HG03378 (cell line): ENCODE data around the gene CROT.

ENCODE experiments used
- ATAC-seq: cut with Tn5 transposase; IDR thresholded peaks from one replicate; pipeline ENCODE4 v1.9.1; 2021; ENCODE audit warnings: mild to moderate bottlenecking, moderate library complexity; ENCODE audit not compliant: unreplicated experiment

The CROT gene

DNA sequence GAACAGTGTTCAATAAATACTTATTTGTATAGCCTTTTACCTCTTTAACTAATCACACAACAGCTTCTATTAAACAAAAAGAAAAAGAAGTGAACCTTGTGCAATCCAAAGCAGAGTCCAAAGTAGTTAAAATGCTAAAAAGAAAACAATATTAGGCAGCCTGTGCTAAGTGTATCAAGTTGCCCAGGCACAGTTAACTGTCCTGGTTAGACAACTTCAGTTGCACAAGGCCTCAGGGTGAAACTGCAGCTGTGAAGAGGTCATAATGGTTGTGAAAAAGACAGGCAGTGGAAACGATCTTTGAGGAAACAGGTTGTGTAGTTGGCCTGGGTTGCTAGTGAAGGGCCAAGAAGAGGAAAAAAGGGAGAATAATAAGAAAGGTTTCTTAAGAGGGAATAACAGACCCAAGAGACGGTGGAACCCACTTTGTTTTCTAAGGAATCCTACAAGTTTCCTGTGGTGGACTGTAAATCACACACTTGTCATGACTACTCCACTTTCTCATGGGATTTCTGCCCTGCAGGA is 6.0 kb upstream of the CROT start:
- ATAC-seq: no peak

DNA sequence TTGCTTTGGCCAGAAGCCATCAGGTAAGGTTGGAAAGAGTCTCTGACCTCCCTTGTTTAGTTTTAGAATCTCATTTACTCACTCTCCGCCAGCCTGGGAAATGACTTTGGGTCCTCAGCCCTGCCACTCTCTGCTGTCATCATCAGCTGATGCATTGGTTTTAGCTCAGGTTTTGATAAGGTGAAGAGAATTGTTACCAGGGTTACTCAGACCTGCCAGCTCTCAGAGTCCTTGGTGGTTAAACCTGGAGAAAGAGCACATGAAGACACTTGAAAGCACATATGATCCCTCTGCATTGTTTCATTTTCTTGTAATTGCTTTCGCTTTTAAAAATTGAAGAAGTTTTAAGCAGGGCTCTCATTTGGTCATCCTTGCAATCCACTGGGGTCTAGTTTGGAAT is 4.0 kb upstream of the CROT start:
- no peak for ATAC-seq

DNA sequence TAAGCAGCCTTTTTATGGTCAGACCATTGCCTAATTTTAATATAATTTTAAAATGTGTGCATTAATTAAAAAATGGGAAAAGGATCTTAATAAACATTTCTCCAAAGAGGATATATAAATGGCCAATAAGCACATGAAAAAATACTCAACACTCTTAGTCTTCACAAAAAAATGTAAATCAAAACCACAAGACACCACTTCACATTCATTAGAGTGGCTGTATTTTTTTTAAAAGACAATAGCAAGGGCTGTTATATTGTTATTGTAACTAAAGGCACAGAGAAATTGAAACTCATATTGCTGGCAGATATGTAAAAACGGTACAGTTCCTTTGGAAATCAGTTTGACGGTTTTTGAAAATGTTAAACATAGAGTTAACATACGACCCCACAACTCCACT is 3.2 kb upstream of the CROT start:
- ATAC-seq: no peak

DNA sequence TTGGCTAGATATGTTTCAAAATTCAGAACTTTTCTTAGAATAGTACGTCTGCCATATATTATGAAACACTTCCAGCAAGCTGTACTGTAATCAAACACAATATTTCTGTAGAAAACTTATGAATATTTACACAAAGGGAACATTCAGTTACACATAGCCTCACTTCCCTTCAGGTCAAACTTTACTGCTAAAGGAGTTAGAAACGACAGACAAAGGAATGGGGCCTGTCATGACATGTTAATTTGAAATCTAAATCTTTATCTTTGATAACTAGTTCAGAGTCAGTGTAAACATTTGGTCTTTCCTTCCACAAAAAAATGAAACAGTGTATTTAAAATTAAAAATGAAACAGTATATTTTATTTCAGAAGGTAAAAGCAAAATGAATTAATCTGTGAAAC is 1.0 kb upstream of the CROT start:
- ATAC-seq: no peak

DNA sequence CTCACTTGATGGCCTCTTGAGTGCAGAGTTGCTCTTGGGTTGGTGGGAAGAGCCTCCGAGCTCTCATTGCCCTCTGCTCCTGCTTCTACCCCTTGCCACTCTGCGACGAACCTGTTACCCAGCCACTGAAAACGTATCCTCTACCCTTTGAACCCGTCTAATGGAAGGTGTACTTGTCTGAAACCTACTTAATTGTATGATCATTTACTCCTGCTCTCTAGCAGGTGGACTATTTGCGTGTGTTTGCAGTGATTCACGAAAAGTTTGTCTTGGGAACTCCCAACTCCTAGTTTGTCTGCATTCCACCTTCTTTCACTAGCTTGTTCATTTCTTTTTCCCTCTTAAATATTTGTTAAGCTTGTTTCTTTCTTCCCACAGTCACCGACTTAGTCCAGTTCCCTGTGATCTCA is 503 bp downstream of the CROT start:
- ATAC-seq: no peak

DNA sequence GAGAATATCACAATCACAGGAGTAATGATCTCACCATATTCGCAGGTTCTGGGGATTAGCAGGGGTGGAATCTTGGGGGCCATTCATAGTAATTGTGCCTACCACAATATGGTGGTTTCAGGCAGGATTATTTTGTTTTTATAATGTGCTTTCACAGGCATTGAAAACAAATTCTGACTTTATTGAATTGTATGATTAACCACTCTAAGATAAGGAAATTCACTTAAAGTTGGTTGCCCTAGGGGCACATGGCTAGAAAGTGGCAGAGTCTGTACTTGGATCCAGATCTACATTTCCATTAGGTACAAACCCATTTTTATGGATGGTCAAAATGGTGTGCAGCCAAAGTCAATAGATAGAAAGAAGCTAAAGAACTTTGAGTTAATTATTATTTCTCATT is 1.7 kb downstream of the CROT start:
- no peak for ATAC-seq

DNA sequence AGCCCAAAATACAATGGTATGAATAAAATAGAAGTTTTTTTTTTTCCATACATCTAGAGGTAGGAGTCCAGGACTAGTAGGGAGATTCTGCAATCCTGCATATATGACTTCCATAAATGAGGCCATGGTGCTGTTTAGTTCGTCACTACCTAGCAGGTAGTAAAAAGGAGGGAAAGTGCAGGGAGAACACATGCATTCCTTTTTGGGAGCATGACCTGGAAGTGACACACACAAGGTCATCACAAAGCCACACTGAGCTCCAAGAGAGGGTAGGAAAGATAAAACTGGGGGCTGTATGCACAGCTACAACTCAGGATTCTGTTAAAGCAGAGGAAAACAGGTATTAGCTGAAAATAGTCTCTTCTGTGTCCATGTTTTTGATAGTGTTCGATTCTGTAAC is 2.2 kb downstream of the CROT start:
- ATAC-seq: no peak

DNA sequence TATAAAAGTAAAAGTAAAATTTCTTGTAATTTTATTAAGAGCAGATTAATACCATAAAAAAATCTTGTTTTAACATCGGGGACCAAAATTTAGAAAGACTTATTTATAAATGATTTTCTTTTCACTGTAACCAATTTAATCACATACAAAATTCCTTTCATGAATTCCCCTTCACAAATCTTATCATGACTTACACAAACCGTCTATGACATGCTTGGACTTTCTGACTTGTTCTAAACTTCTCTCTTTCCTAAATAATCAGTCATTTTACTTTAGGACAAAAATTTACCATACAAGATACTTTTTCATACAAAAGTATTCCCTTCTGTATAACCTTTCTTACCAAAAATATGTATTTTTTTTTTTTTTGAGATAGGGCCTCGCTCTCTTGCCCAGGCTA is 9.3 kb downstream of the CROT start:
- ATAC-seq: no peak

DNA sequence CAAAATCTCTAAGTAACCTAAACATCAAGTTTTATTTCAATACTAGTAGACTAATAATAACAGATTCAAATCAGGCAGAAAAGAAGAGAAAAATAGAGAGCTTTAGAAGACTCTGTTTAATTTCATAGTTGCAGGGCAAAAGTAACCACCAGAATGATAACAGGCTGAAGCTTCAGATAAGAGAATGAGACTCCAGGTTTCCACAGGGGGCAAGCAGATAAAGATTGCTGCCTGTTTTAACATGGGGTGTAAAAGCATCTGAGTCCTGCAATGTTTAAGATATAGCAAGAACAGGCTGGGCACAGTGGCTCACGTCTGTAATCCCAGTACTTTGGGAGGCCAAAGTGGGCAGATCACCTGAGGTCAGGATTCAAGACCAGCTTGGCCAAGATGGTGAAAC is 11.0 kb downstream of the CROT start:
- ATAC-seq: no peak

DNA sequence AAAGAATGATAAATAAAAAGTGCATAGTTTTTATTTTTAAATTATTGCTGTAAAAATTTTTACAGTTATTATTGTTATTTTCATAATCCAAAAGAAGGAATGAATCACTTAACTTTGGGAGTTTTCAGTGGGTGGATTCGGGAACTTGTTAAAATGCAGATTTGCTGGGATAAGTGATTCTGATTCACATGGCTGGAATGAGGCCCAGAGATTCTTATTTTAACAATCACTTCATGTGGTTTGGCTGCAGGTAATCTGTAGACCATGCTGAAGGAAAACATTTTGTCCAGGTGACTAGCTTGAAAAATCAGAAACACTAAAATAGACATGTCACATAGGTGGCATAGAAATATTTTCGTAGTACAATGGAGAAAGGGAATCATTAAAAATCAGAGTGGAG is 13.9 kb downstream of the CROT start:
- no peak for ATAC-seq

DNA sequence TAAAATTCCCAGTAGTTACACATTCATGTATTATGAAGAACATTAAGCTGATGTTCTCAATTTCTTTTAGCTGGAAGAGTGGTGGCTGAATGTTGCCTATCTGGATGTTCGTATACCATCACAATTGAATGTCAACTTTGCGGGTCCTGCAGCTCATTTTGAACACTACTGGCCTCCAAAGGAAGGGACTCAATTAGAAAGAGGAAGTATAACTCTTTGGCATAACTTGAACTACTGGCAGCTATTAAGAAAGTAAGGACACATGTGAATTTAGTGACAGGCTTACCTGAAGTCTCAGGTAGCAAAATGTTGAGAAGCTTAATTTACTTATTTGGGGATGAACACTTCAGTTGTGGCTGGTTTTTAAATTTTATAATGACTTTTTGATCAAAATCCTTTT is 15.9 kb downstream of the CROT start:
- ATAC-seq: no peak

DNA sequence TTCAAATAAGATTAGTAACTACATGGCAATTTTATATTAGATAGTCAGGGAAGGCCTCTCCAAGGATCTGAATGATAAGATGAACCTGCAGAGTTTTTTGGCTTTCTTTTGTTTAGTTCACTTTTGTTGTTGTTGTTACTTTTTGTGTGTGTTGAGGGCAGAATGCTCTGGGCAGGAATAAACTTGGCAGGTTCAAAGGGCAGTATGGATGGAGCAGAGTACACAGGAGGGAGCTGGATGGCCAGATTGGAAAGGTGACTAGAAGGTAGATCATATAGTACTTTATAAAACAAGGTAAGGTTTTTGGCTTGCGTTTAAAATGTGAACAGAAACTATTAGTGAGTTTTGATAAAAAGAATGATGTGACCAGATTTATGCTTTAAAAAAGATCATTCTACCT is 17.9 kb downstream of the CROT start:
- no peak for ATAC-seq

DNA sequence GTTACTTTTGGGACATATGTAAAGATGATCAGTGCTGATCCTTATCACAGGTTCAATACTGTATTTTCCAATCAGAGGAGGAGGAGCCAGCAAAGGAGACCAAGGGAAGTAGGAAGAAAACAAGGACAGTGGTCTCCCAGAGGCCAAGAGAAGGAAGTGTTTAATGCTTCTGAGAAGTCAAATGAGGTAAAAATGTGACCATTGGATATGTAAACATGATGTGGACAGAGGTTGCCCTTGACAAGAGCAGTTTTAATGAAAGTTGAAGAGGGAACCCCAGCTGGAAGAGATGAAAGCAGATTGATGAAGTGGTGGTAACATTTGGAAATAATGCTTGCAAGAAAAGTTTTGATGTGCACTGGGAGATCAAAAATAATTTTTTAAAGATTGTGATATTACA is 18.8 kb downstream of the CROT start:
- no peak for ATAC-seq

DNA sequence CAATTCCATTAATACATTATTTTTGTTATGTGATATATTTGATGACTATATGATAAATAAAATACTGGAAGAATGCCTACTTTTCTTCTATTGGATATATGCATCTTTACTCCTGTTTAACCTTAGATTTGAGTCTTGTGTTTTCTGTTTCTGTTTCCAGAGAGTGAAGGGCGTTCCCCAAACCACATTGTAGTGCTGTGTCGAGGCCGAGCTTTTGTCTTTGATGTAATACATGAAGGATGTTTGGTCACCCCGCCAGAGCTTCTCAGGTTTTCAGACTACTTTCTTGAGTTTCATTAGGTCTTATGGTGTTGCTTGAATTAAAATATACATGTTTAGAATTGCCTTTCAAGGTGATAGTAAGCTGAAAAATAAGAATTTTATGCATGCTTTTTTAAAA is 23.8 kb downstream of the CROT start:
- ATAC-seq: no peak

DNA sequence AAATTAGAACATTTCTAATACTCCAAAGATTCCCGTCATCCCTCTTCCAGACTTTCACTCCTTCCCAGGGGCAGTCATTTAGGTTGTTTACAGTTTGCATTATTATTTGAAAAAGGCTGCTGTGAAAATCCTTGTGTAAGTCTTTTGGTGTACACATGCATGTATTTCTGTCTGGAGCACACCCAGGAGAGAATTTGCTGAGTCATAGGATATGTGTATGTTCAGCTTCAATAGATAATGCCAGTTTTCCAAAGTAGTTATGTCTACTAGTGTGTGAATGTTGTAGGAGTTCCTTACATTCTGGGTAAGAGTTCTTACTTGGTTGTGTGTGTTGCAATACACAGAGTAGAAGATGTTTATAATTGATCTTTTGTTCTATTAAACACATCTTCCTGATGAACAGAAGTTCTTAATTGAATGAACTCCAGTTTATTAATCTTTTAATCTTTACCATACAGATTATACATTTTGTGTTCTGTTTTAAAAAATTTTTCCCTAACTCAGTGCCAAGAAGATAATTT is 25.3 kb downstream of the CROT start:
- no peak for ATAC-seq

DNA sequence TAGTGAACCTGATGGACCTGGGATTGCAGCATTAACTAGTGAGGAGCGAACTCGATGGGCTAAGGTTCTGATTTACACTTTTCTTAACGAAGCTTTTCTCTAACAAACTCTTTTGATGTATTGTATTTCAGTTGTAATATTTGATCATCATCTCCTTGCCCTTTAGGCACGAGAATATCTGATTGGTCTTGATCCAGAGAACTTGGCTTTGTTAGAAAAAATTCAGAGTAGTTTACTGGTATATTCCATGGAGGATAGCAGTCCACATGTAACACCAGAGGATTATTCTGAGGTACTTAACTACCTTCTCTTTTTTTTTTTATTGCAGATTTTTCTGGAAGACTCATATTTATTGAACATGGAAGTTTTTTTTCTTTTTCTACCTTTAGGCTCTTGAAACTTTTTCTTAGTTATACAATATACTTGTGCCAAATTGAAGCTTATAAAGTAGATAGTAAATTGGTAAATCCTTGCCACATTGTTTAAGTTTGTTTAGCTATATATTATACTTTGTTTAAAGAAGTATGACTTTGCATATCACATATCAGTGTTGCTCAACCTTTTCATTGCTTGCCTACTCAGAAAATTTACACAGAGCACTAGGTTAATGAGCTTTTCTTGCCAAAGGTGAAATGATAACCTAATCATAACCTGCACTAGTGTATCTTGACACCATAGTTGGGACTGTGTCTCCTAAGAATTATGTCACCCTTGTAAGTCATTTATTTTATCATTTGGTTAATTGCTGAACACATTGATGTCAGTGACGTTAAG is 30.4 kb downstream of the CROT start:
- no peak for ATAC-seq

DNA sequence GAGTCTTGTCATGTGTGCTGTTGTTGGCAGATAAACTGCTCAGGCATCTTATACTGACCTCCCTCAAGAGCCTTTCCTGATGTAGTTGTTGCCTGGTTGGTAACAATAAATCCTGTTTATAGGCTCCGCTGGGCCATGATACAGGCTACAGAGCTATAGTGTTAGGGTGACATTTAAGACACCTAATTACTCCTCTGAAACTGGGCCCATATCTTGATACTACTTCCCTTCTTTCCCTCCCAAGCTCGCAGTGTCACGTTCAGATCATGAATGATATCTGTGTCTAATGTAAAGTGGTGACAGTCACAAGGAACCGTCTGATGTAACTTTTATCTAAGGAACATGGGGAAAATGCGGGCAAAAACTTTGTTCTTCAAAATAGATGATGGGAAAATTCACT is 35.4 kb downstream of the CROT start:
- ATAC-seq: no peak

DNA sequence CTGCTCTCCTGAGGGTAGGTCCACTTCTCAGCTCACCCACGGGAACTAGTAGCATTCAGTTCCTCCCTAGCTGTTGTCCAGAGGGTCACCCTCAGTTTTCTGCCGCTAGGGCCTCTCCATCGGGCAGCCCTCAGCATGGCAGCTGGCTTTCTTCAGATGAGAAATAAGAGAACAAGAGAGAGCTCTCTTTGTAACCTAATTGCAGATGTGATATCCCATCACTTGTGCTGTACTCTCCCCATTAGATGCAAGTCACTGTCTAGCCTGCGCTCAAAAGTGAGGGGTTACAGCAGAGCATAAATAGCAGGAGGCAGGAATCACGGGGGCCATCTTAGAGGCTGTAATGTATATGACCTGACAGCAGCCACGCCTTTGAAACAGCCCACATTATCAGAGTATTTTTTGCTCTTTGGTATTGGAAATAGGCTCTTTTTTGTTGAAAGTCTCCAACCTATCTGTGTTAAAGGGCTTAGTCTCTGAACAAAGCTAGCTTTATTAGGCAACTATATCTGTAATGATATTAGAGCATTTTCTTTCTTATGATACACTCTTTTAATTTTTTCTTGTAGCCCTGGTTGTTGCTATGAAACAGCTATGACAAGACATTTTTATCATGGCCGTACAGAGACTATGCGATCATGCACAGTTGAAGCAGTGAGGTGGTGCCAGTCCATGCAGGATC is 45.7 kb downstream of the CROT start:
- ATAC-seq: no peak

DNA sequence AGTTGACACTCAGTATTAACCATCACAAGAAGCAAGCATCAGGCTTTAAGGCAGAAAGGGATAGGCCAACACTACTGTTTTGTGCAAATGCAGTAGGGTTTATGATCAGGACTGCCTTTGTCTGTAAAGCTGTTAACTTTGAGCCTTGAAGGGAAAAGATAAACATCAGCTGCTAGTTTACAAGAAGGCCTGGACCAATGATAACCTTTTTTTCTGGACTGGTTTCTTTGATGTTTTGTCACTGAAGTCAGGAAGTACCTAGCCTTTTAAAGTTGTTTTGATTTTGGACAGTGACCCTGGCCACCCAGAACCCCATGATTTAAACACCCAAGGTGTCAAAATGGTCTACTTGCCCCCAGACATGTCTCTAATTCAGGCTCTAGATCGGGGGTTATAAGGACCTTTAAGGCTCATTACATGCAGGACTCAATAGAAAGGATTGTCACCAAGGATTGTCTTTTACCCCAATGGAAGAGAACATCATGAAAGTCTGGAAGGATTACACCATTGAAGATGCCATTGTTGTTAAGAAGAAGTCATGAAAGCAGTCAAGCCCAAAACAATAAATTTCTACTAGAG is 50.1 kb downstream of the CROT start:
- ATAC-seq: no peak

DNA sequence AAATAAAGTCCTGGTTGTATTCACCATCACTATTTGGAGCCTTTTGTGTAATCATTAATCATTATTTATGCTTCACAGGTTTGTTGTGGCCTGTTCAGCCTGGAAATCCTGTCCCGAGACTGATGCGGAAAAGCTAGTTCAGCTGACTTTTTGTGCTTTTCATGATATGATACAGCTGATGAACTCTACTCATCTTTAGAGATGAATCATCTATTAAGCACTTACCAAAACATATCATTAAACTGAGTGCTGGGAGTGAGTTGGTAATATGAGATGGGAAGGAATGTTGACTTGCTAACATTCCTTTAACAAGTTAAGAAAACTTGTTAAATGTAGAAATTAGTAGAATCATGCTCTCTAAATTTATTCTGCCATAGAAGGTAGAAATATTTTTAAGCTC is 53.0 kb downstream of the CROT start:
- no peak for ATAC-seq

DNA sequence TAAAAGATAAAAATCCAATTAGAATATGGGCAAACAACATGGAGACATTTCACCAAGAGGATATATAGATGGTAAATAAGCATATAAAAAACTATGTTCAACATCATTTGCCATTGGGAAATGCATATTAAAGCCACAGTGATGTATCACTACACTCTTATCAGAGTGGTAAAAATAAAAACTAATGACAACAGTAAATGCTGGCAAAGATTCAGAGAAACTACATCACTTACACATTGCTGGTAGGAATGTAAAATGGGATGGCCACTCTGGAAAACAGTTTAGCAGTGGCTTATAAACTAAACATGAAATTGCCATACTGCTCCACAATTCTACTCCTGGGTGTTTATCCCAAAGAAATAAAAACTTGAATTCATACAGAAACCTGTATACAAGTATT is 59.2 kb downstream of the CROT start:
- ATAC-seq: no peak

DNA sequence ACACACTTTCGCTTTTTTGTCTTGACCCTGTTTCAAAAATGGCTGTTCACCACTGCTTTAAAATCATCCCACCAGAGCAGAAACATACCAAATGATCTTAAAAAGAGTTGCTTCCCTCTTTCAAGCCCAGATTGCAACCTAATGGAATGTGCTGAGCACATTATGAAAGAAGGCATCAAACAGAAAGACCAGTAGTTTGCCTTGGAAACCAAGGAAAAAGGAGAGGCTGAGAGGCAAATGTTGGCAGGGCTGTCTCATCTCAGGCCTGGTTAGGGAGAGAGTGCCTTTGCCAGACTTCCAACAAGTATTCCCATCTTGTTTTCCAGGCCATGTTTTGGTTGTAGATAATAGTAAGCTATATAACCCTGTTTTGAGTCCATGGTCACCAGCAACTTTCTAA is 65.7 kb downstream of the CROT start:
- no peak for ATAC-seq
